ENCODE measurements around the gene TGM4. TPM values are rescaled to one million over a fixed set of nuclear protein-coding genes. Genes with fewer than 3 reads are reported as not detected.
"Not testable (repeated sequence)": the region's sequence is repeated elsewhere in the genome, so short reads cannot be mapped to it uniquely, and the experiment has no call there.

TGM4 gene
- total RNA-seq: not detected

DNA sequence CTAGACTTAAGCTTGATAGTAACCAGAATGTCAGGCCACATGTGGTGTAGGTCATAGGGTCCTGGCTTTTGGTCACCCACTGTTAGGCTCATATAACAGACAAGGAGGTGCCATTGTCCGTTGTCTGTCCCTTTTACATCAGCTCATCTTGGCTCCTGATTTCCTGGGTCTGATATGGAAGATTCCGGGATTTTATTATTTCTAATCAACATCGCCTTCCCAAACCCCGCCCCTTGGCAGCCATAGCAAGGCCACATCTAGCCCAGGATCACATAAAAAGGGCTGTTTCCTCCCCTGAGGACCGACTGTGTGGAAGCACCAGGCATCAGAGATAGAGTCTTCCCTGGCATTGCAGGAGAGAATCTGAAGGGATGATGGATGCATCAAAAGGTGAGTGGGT lies at the start of gene TGM4:
TGM4 (plus strand) TSS at position 301 of the 400 bp plus-strand sequence; CDS start at position 372, 71 bp downstream.
- no peaks in the 10 kb centered on the region for H3K4me1 Mint-ChIP-seq (ENCODE audit: low read depth)
- H3K4me3 Mint-ChIP-seq: no peak within 1 kb of the TSS
- DNase-seq: no peak
- H3K27me3 Mint-ChIP-seq (ENCODE audit: low read depth): no peaks in the 10 kb centered on the region
- CTCF ChIA-PET: interaction anchor here (0.7 kb wide), 1 partner anchor 40 kb away, joined by 3 read pairs; no protein-coding TSS in a partner anchor
- H3K36me3 Mint-ChIP-seq (ENCODE audit: low read depth): no peaks in the 10 kb centered on the region
- intact Hi-C loops (cut with micrococcal nuclease): no loop called here
- no peak within 1 kb of the TSS for H3K27ac Mint-ChIP-seq
- no peaks in the 10 kb centered on the region for H3K9me3 Mint-ChIP-seq

DNA sequence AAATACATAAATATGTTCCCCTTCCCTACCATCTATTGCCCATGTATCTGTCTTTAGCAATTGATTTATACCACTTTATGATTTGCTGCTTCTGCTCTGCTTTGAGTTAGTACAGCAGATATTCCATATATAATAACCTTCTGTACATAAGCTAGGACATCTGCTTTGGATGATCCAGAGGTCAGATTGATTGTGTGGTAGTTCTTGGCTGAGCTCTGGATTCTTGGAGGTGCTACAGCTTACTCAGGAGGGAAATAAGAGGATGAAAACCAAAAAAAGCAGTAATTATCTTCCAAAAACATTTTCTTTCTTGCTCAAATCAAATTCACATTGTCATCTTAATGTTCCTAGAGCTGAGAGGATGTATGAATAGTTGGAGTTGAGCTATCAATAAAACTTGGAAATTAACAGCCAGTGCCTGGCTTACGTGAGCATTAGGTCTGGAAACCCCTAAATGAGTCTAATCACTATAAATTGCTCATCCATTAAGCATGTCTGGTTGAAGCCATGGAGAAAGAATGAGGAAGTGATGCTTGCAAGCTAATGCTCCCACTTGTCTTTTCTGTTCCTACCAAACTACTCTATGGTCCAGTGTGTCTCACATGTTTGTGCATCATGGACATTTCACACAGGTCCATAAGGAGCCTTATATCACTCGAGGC lies 49.0 kb upstream of the TGM4 start:
- H3K27ac Mint-ChIP-seq: no peak overlapping the region
- H3K36me3 Mint-ChIP-seq (ENCODE audit: low read depth): peaks cover 52% of the 10 kb centered on the region
- H3K4me3 Mint-ChIP-seq: no peak overlapping the region
- peaks cover 3% of the 10 kb centered on the region for H3K9me3 Mint-ChIP-seq
- H3K4me1 Mint-ChIP-seq (ENCODE audit: low read depth): no peaks in the 10 kb centered on the region
- CTCF ChIA-PET: interaction anchor here (1.1 kb wide), 1 partner anchor 11 kb away, joined by 3 read pairs; no protein-coding TSS in a partner anchor
- DNase-seq: no peak
- H3K27me3 Mint-ChIP-seq (ENCODE audit: low read depth): no peaks in the 10 kb centered on the region
- intact Hi-C loops (cut with micrococcal nuclease): no loop called here

DNA sequence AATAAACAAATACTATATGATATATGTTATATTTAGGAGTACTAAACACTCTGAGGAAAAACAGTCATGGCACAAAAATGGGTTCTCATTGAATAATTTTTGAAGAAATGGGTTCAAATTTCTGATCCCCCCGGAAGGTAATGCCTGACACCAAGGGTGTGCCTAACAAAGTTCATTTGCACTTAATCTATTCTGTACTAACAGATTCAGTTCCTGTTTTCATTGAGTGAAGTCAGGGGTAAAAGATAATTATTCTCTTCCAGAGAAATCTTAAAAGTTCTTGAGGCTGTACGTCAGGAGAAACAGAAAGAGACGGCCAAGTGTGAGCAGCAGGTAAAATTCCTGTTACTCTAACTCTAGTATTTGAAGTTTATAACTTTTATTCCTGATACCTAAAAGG lies 47.2 kb upstream of the TGM4 start:
- Mint-ChIP-seq H3K27me3 (ENCODE audit: low read depth) (no peaks in the 10 kb centered on the region), H3K36me3 (ENCODE audit: low read depth) (peaks cover 55% of the 10 kb centered on the region), H3K4me3 (no peak overlapping the region), H3K9me3 (peaks cover 3% of the 10 kb centered on the region), H3K27ac (no peak overlapping the region), H3K4me1 (ENCODE audit: low read depth) (no peaks in the 10 kb centered on the region)
- CTCF ChIA-PET: interaction anchor here (0.6 kb wide), 1 partner anchor 8 kb away, joined by 3 read pairs; no protein-coding TSS in a partner anchor
- intact Hi-C loops (cut with micrococcal nuclease): no loop called here
- no peak for DNase-seq

DNA sequence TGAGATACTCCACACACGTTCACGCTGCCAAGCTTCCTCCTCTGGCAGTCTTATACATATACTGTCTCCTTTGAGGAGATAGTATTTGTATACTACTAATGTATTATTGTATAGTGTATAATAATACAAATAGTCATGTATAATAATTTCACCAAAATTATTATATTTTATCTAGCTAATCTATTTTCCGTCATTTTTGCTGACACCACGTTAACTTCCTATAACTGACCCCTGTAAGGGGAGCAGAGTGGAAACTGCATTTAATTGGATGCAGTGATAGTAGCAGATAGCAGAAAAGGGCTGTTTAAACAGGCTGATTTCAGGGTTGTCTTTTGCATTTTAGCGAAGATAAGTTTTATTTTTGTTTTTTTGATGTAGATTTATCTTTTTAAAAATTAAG lies 43.2 kb upstream of the TGM4 start:
- H3K27me3 Mint-ChIP-seq (ENCODE audit: low read depth): no peaks in the 10 kb centered on the region
- H3K4me1 Mint-ChIP-seq (ENCODE audit: low read depth): no peaks in the 10 kb centered on the region
- H3K4me3 Mint-ChIP-seq: no peak overlapping the region
- H3K36me3 Mint-ChIP-seq (ENCODE audit: low read depth): peaks cover 45% of the 10 kb centered on the region
- no peak overlapping the region for H3K27ac Mint-ChIP-seq
- CTCF ChIA-PET: interaction anchor here (0.9 kb wide), 1 partner anchor 21 kb away, joined by 3 read pairs; no protein-coding TSS in a partner anchor
- DNase-seq: no peak
- intact Hi-C loops (cut with micrococcal nuclease): no loop called here
- peaks cover 3% of the 10 kb centered on the region for H3K9me3 Mint-ChIP-seq

DNA sequence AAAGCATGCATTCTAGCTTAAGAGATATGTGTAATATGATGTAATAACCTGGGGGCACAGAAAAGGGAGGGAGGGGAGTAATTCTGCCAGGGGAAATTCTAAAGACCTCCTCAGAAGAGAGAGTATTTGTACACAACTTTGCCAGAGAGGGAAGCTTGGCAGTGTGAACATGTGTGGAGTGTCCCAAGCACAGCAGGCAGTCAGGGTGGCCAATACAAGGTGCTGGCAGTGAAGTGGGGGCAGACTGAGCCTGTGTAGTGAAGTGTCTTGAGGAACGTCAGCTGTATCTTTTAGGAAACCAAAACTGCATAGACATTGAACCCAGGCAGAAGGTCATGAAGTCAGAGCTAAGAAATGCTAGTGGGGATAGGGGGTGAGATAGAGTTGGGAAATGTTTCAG lies 42.4 kb upstream of the TGM4 start:
- H3K9me3 Mint-ChIP-seq: peaks cover 9% of the 10 kb centered on the region
- H3K27me3 Mint-ChIP-seq (ENCODE audit: low read depth): no peaks in the 10 kb centered on the region
- no peak overlapping the region for H3K27ac Mint-ChIP-seq
- peaks cover 48% of the 10 kb centered on the region for H3K36me3 Mint-ChIP-seq (ENCODE audit: low read depth)
- no peak for DNase-seq
- CTCF ChIA-PET: no interaction called here
- H3K4me1 Mint-ChIP-seq (ENCODE audit: low read depth): no peaks in the 10 kb centered on the region
- H3K4me3 Mint-ChIP-seq: no peak overlapping the region
- intact Hi-C loops (cut with micrococcal nuclease): no loop called here

DNA sequence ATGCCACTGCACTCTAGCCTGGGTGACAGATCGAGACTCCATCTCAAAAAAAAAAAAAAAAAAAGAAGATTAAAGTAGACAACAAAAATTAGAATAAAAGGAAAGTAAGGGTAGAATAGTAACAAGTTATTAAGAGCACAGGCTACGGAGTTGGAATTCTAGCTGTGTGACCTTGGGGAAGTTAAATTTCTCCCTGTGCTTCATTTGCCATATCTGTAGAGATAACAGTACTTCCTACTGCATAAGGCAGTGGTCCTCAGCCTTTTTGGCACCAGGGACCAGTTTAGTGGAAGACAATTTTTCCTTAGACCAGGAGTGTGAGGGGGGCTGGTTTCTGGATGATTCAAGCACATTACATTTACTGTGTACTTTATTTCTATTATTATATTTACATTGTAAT lies 41.4 kb upstream of the TGM4 start:
- Mint-ChIP-seq H3K4me3 (no peak overlapping the region), H3K27me3 (ENCODE audit: low read depth) (no peaks in the 10 kb centered on the region), H3K9me3 (peaks cover 10% of the 10 kb centered on the region), H3K36me3 (ENCODE audit: low read depth) (peaks cover 51% of the 10 kb centered on the region), H3K27ac (no peak overlapping the region), H3K4me1 (ENCODE audit: low read depth) (no peaks in the 10 kb centered on the region)
- intact Hi-C loops (cut with micrococcal nuclease): no loop called here
- CTCF ChIA-PET: no interaction called here
- DNase-seq: no peak

DNA sequence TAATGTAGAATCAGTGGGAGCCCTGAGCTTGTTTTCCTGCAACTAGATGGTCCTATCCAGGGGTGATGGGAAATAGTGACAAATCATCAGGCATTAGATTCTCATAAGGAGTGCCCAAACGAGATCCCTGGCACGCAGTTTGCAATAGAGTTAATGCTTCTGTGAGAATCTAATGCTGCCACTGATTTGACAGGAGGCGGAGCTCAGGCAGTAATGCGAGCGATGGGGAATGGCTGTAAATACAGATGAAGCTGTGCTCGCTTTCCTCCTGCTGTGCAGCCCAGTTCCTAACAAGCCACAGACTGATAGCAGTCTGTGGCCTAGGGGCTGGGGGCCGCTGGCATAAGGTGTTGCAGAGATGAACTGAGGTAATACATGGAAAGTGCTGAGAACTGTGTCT lies 41.0 kb upstream of the TGM4 start:
- Mint-ChIP-seq H3K9me3 (peaks cover 10% of the 10 kb centered on the region), H3K27ac (no peak overlapping the region), H3K36me3 (ENCODE audit: low read depth) (peaks cover 52% of the 10 kb centered on the region), H3K4me3 (no peak overlapping the region), H3K4me1 (ENCODE audit: low read depth) (no peaks in the 10 kb centered on the region), H3K27me3 (ENCODE audit: low read depth) (no peaks in the 10 kb centered on the region)
- CTCF ChIA-PET: no interaction called here
- DNase-seq: no peak
- intact Hi-C loops (cut with micrococcal nuclease): no loop called here

DNA sequence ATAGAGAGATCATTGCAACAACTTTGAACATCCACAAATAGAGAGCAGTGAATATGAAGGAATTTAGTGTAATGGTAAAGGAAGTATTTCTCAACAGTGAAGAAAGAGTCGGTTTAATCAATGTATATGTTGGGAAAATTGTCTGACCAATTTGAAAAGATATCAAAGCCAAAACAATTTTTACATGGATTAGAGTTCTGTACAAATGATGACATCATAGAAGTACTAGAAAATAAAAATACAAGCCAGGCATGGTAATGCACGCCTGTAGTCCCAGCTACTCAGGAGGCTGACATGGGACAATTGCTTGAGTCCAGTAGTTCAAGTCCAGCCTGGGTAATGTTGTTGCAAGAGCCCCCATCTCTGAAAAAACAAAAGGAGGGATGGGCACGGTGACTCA lies 38.7 kb upstream of the TGM4 start:
- Mint-ChIP-seq H3K9me3 (peaks cover 10% of the 10 kb centered on the region), H3K4me3 (no peak overlapping the region), H3K27ac (no peak overlapping the region), H3K4me1 (ENCODE audit: low read depth) (no peaks in the 10 kb centered on the region), H3K27me3 (ENCODE audit: low read depth) (no peaks in the 10 kb centered on the region), H3K36me3 (ENCODE audit: low read depth) (peaks cover 56% of the 10 kb centered on the region)
- CTCF ChIA-PET: no interaction called here
- intact Hi-C loops (cut with micrococcal nuclease): no loop called here
- no peak for DNase-seq

DNA sequence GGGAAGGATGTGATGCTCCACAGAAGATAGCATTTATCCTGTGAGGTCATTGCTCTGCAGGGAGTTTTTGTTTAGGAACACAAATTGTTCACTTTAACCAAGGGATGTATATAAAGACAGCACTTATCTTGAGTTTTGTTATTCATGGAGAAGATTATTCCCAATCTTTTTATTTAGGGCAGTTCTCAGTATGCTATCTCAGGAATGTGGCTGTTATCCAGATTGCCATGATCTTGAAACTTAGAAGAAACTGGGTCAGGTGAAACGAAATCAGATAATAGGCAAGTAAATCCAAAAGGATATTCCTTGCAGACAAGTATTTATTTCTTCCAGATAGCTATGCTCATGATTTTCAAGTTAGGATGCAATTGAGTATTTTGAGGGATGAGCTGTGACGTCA lies 32.0 kb upstream of the TGM4 start:
- Mint-ChIP-seq H3K27ac (no peak overlapping the region), H3K9me3 (no peaks in the 10 kb centered on the region), H3K36me3 (ENCODE audit: low read depth) (peaks cover 63% of the 10 kb centered on the region), H3K4me1 (ENCODE audit: low read depth) (no peaks in the 10 kb centered on the region), H3K4me3 (no peak overlapping the region), H3K27me3 (ENCODE audit: low read depth) (no peaks in the 10 kb centered on the region)
- intact Hi-C loops (cut with micrococcal nuclease): no loop called here
- CTCF ChIA-PET: no interaction called here
- no peak for DNase-seq

DNA sequence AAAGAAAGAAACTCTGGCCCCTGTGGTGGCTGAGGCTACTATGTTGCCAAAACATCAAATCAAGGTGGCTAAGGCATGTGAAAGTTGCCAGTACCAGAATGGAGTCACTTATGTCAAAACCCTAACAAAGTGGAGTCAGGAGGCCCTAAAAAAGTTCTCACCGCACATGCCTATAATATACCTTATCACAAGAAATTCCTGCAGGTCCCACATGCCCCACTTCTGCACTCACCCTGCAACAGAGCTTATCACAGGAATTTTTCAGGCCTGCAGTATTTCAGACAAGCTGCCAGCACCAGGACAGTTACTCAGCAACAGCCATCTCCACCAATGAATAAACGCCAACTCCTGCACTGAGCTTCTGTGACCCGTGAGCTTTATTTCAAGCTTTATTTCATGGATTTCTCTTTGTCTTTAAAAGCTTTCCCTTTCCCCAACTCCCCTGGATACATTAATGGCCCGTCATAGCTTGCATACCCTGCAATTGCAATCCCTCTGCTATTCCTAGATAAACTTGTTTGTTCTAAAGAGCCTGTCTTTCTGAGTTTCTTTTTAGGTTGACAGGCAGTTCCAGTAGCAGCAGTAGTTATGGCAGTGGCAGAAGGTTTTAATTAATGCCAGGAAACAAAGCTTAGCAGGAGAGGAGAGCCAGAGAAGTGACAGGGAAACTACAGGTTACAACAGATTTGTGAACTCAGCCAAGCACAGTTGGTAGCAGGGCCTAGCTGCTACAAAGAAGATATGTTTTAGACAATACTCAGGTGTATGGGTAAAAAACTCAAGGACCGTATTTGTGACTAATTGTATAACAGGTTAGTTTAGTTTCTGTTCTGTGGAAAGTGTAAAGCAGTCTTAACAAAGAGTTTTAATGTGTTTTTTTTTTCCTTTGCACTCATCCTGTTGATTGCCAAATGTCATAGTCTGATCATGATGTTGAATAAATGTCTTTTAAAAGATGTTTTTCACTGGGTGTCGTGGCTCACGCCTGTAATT lies 28.6 kb upstream of the TGM4 start:
- CTCF ChIA-PET: interaction anchor here (0.5 kb wide), 1 partner anchor 35 kb away, joined by 3 read pairs; no protein-coding TSS in a partner anchor

DNA sequence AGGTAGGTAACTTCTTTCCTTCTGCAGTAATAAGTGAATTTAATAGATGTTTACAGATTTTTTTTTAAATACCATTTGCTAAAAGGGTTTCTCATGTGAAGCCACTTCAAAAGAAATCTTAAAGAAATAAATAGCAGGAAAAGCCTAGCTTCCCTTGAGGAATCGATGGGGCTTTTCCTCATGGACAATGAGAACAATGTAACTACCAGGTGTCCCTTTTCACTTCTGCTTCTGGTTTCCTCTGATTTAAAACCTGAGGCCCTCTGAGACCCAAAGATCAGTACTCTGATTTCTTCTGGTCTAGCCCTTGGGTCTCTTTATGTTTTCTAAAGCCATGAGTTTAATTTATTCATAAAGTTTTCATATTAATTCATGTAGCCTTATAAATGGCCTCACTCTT lies 25.8 kb upstream of the TGM4 start:
- intact Hi-C loops (cut with micrococcal nuclease): no loop called here
- H3K9me3 Mint-ChIP-seq: no peaks in the 10 kb centered on the region
- DNase-seq: no peak
- H3K4me3 Mint-ChIP-seq: no peak overlapping the region
- H3K4me1 Mint-ChIP-seq (ENCODE audit: low read depth): no peaks in the 10 kb centered on the region
- peaks cover 38% of the 10 kb centered on the region for H3K36me3 Mint-ChIP-seq (ENCODE audit: low read depth)
- CTCF ChIA-PET: interaction anchor here (0.6 kb wide), 1 partner anchor 14 kb away, joined by 3 read pairs; no protein-coding TSS in a partner anchor
- no peaks in the 10 kb centered on the region for H3K27me3 Mint-ChIP-seq (ENCODE audit: low read depth)
- H3K27ac Mint-ChIP-seq: no peak overlapping the region

More for the DNA sequence above, 28.6 kb upstream of the TGM4 start:
- H3K27ac Mint-ChIP-seq: no peak overlapping the region
- H3K9me3 Mint-ChIP-seq: no peaks in the 10 kb centered on the region
- H3K4me3 Mint-ChIP-seq: no peak overlapping the region
- no peaks in the 10 kb centered on the region for H3K4me1 Mint-ChIP-seq (ENCODE audit: low read depth)
- H3K27me3 Mint-ChIP-seq (ENCODE audit: low read depth): no peaks in the 10 kb centered on the region
- intact Hi-C loops (cut with micrococcal nuclease): no loop called here
- DNase-seq: no peak
- H3K36me3 Mint-ChIP-seq (ENCODE audit: low read depth): peaks cover 40% of the 10 kb centered on the region

DNA sequence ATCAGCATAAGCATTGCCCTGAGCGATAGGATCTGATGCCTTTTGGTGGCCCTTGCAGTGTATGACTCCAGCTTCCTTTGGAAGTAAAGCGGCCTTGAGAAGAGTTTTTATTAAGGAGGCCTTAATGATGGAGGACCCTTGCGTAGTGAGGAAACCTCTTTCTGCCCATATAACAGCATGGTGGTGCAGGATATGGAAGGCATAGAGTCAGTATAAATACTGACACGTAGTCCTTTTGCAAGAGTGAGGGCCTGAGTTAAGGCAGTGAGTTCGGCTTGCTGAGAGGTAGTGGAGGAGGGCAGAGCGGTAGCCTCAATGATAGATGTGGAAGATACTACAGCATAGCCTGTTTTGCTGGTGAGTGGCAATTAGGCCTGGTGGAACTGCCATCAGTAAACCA lies 17.7 kb upstream of the TGM4 start:
- H3K4me1 Mint-ChIP-seq (ENCODE audit: low read depth); H3K27ac Mint-ChIP-seq; DNase-seq; CTCF ChIA-PET; intact Hi-C loops (cut with micrococcal nuclease); H3K27me3 Mint-ChIP-seq (ENCODE audit: low read depth); H3K9me3 Mint-ChIP-seq; H3K4me3 Mint-ChIP-seq: not testable (repeated sequence)
- peaks cover 16% of the 10 kb centered on the region for H3K36me3 Mint-ChIP-seq (ENCODE audit: low read depth)

Measured in activated naive CD4-positive, alpha-beta T cell treated with anti-CD3 and anti-CD28 coated beads for 36 hours (primary cell).